HG02678 (cell line): ENCODE results near the gene GLYR1.
"Not testable (repeated sequence)": the region's sequence is repeated elsewhere in the genome, so short reads cannot be mapped to it uniquely, and the experiment has no call there.

ENCODE experiments used
- ATAC-seq: cut with Tn5 transposase; IDR thresholded peaks from one replicate; pipeline ENCODE4 v1.9.1; 2021; ENCODE audit warnings: mild to moderate bottlenecking, moderate library complexity; ENCODE audit not compliant: unreplicated experiment

The GLYR1 gene

GRCh38 chr16:4846901-4847773 is at the start of gene GLYR1, which contains the start of gene UBN1:
GLYR1 (minus strand) TSS chr16:4847288; CDS start chr16:4847265, 23 bp downstream.
UBN1 (plus strand) TSS chr16:4847481; CDS start chr16:4852918, 5,437 bp downstream.
- ATAC-seq: peak; percentile 87

DNA sequence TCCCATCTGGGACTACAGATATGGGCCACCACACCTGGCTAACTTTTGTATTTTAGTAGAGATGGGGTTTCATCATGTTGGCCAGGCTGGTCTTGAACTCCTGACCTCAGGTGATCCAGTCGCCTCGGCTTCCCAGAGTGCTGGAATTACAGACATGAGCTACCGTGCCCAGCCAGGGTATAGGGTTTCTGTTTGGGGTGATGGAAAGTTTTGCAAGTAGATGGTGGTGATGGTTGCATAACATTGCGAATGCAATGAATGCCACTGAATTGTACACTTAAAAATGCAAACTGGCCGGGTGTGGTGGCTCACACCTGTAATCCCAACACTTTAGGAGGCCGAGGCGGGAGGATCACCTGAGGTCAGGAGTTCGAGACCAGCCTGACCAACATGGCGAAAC is 49.7 kb upstream of the GLYR1 start:
- not testable (repeated sequence) for ATAC-seq

GRCh38 chr16:4895366-4895765 is 48.3 kb upstream of the GLYR1 start:
- no peak for ATAC-seq

DNA sequence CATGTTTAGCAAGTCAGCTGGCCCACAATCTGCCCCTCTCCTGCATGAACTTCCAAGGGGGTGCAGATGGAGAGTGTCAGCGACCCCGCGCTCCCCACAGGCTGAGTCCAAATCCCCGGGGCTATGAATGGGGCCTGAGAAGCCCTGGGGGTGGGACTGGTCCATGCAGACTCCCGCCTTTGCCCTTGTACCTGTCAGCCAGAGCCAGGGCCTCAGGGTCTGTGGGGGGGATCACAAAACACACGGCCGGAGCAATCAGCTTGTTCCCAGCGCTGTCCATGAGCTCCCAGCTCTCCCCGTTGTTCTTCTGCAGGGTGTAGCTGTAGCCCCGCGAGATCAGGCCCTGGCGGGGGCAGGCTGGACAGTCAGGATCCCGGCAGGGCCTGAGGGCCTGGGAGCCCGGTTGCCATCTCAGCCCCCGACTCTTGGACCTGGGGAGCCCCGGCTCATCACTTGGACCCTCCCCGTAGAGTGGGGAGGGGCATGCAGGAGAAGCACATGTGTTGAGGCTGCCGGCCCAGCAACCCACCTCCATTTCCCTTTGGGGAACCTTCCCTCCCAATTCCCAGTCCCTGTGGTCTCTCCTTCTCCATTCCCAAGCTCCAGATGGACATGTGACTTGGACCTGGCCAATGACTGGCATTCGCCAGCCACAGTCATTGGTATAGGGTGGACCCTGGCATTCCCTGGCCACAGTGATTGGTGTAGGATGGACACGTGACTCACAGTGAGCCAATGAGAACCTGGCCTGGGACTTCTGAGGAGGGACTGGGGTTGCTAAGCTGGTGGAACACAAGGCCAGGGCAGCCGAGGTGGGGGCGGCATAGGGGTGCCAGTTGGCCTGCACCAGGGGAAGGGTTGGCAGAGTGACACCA is 47.4 kb upstream of the GLYR1 start:
- ATAC-seq: no peak

DNA sequence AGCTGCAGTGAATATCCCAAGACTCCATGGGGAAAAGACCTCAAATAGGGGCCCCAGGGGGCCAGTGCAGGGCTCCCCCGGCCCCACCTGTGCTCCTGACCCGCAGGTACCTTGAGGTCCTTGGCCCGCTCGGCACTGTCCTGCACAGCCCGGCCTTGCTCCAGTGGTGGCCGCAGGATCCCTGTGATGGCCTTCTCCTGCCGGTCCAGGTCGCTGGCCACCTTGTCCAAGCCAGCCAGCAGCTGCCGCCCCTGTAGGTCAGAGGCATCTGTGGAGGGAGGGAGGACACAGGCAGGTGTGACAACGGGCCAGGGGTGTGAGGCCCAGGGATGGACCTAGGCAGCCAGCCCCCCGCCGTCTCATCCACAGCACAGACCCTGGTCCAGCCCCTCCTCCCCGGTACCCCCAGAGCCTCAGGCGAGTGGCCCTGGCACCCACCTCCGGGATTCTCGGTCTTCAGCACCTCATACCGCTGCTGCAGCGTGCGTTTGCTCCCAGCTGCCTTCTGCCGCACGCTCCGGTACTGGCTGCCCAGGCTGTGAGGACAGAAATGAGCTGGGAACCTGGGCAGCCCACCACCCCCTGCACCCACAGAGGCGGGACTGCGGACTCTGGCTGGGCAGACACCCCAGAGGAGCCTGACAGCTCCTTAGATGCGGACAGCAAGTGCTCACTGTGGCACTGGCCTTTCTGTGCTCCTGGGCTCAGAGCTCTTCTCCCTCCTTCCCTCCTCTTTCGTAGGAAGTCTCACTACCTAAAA is 46.2 kb upstream of the GLYR1 start:
- ATAC-seq: no peak

DNA sequence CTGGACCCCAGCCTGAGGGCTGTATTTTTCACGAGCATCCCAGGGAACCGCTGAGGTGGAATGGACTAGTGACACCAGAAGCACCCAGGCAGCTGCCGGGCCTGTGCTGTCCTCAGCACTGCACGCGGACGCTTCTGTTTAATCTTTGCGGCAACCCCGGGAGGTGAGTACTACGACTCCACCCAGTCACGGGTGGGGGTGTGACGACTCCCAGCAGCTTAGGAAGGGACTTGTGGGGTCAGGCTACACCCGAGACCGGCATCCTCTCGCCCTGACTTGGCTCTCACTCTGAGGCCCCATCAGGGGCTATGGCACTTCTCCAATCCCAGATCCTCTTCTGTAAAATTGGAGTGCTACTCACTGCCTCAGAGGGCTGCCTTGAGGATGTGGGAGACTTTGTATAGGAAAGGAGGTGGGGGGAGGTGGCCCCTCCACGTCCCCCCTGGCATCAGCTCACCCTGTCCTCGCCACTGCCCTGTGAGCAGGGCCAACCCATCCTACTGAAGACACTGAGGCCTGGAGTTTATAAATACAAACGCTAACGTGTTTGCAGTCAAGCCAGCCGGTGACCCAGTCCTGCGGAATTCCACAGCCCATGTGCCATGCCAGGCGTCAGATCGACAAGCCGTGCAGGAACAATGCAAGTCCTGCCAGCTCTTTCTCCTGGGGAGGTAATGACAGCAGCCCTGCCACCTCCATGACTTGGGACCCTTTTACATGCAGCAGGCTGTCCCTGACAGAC is 45.4 kb upstream of the GLYR1 start:
- no peak for ATAC-seq

DNA sequence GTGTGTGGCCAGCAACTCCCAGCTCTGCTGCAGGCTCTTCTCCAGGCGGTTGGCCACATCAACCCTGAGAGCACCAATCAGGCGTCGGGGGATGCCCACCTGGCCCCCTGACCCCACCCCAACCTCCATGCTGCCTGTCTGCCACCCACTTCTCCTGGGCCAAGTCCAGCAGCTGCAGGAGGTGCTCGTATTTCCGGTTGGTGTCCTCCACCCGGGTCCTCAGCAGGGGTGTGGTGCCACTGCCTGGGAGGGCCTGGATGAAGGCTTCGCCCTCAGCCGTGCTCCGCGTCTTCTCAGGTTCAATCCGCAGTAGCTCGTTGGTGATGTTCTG is 44.8 kb upstream of the GLYR1 start:
- ATAC-seq: no peak

GRCh38 chr16:4891097-4891885 is 44.2 kb upstream of the GLYR1 start:
- ATAC-seq: no peak

DNA sequence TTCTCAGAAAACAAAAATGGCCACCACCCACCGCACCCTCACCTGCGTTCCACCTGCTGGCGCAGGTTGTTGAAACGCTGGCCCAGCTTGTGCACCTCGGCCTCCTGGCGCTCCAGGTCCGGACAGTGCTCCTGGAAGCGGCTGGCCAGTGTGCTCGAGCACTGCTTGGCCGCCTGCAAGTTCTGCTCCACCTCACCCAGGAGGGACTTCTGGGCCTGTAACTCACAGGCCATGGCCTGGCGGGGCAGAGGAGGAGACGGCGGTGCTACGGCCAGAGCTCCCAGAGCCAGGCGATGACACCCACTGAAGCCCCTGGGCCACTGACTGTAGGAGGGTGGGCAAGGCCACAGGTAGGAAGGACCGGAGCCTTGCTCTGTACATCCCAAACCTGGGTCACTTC is 43.6 kb upstream of the GLYR1 start:
- no peak for ATAC-seq

DNA sequence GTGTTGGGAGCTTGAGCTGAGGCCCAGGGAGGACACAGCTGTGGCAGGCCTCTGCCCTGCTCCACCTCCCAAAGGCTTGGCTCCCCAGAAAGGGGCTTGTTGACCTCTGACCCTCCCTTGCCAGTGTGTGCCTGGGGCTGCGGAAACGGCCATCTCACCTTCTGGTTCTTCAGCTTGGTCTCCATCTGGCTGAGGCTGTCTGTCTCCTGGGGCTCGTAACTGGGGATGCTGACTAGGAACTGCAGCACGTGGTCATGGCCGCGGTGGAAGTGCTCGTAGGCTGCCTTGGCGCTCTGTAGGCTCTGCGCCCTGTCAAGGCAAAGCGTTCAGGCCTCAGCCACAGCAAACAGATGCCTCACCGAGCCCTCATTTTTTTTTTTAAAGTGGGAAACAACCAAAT is 42.9 kb upstream of the GLYR1 start:
- ATAC-seq: no peak

- ATAC-seq: no peak
Observed at GRCh38 chr16:4888428-4889135, 41.5 kb upstream of the GLYR1 start.

DNA sequence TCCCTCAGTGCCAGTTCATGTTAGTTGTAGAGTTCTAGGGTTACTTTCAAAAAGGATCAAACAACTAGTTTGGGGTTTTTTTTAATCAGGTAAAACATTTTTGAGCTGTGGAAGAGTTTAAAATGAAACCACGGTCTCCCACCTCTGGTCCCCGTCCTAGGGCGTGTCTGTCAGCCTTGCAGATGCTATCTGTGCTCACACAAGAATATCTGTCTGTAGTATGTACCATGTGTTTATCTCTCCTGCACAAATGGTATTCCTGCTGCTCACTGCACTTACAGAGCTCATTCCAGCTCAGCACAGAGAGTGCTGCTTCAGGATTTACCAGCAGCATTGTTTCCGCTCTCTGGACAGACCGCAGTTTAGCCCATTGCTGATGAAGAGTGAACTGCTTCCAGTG is 39.1 kb upstream of the GLYR1 start:
- ATAC-seq: no peak

DNA sequence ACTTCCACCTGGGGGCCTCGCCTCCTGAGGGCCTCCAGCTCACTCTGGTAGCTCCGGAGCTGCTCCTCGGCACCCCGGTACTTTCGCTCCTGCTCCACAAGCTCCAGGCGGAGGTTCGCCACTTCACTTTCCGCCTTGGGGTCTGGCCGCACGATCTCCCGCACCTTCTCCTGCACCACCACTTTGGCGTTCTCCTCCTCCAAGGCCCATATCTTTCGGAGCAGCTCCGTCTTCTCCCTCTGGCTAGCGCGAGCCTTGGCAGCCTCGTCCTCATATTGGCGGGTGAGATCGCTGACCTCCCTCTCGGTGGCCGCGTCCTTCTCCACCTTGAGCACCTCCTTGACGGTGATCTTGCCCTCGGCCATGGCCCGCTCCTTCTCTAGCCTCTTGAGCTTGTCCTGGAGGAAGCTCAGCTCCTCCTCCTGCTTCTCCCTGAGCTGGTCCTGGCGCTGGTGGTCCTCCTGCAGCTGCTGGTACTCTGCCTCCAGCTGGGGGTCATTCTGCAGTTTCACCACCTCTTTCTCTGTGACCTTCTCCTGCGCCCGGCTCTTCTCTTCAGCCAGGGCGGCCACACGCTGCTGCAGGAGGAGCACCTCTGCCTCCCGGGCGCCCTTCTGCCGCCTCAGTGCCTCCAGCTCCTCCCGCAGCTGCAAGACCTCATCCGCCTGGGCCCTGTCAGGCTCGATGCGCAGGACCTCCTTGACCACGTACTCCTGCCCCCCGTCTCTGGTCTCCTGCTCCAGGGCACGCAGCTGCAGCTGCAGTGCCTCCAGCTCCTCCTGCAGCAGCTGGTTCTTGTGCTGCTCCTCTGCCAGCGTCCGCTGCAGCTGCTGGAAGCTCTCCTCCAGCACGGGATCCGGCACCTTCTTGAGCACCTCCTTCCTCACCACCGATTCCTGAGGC is 38.1 kb upstream of the GLYR1 start:
- ATAC-seq: no peak

DNA sequence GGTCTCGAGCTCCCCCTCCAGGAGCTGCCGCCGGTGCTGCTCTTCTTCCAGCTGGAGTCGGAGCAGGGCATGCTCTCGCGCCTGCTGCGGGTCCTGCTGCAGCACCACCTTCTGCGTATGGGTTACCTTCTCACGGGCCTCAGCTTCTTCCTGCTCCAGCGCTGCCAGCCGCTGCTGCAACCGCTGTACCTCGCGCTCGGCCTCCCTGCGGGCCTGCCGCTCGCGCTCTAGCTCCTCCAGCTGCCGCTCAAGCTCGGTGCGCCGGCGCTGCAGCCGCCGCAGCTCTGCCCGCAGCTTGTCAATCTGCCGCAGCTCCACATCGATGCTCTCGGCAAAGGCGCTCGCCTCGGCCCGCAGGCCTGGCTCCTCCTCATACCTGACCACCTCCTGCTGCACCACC is 37.1 kb upstream of the GLYR1 start:
- no peak for ATAC-seq

DNA sequence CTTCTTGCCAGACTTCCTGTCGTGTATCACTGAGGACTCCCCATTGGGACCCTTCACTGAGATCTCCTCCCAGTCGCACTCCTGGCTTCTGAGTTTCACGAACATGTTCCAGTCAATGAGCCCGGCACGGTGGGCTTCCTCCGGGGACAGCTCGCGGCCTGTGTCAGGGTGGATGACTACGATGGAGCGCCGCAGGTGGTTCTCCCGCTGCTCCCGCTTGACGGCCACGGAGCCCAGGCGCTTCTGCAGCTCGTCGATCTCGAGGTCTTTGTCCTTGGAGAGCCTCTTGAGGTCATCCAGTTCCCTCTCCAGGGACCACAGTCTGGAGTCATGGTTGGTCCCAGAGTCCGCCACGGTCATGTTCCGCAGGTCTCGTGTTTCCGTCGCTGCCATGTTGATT is 36.4 kb upstream of the GLYR1 start:
- ATAC-seq: no peak

- no peak for ATAC-seq
Observed at GRCh38 chr16:4882633-4883285, 35.7 kb upstream of the GLYR1 start.

GRCh38 chr16:4882000-4882632 is 35.0 kb upstream of the GLYR1 start:
- no peak for ATAC-seq
